NCI-H146 (cell line): ENCODE results near the gene FRMPD2.
A peak's percentile ranks its signal among the peaks of the same experiment; 100 is the strongest.
"Not testable (repeated sequence)": the region's sequence is repeated elsewhere in the genome, so short reads cannot be mapped to it uniquely, and the experiment has no call there.

Source experiments
- DNase-seq: peaks from one replicate; lab custom pipeline; 2025; lab: John Stamatoyannopoulos, UW

Gene FRMPD2

DNA sequence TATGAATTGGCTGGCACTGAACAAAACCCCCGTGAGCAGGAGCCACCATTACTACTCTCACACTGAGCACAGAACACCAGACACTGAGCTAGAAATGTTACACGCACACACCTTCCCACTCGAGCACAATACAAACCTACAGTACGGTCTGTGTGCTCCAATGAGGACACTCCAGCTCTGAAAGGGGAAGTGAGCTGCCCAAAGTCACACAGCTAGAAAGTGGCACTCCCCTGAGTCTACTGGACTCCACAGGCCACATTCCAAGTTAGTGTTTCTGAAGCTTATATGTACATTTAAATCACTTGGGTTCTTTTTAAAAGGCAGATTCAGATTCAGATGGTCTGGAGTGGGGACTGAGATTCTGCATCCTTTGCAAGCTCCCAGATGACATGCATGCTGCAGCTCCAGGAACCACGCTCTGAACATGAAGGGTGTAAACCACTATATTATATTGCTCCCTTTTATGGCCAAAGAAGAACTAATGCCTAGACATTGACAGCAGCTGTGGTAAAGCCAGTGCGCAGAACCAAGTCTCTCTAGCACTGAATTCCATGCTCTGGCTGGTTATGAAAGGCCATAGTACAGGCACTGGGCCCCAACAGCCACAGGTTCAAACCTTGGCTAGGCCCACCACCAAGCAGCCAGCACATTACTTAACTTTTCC, 77.1 kb downstream of the FRMPD2 start:
- DNase-seq: no peak

GRCh38 chr10:48195803-48196202, 78.7 kb downstream of the FRMPD2 start:
- no peak for DNase-seq

- DNase-seq: peak; percentile 10
Observed at GRCh38 chr10:48194830-48195229, 79.7 kb downstream of the FRMPD2 start.

GRCh38 chr10:48193556-48193955, 80.9 kb downstream of the FRMPD2 start:
- DNase-seq: no peak

DNA sequence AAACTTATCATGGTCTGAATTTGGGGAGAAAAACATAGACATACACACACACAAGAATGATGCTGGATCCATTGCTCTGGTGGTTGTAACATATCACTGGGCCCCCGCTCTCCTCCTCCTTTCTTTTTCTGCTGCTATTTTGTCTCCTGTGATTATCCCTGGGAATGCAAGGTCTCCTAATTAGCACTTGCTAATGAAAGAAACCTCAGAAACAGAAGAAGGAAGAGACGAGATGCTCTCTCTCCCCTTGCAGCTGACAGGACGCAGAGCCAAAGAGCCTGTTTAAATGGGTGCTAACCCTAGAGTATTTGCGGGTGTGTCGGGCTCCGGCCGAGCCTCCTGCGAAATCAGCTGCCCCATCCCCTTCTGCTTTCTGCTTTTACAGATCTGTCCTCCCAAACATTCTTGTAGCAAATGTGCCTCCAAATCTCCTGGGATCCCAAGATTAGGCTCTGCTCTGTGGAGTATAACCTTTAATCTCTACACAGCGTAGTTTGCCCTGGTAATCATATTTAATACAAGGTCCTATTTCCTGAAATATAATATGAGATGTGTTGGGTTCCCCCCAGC, 81.5 kb downstream of the FRMPD2 start:
- no peak for DNase-seq

DNA sequence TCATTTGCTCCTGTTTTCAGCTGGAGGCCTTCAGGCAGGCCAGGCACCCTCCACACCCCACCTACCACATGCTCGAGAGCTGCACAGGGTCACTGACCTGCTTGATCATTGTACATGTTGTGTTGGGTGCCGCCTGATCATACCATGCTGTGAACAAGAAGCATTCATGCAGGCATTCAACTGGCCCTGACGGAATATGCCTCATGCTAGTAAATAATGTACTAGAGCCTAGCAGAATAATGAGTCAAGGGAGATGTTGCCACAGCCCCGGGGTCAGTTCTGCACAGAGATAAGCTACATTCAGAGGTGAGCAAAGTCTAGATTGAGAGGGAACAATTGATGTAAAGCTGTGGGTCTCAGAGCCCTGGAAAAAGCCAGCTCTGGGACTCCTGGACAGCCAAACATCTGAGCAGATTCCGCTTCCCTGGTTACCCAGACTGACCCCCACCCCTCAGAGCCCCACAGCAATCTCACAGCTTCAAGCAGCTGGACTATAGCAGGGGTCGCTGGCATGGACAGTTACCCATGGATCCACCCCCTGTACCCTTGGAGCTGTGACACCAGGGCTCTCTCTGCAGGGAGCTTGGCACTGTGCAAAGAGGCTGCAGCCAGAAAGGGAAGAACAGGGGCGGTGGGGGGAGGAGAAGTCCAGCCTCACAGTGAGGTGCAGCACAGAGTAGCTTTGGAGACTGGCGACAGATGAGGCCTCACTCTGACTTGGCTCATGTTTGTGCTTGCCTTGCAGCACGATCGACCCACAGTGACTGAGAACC, 86.6 kb downstream of the FRMPD2 start:
- no peak for DNase-seq

DNA sequence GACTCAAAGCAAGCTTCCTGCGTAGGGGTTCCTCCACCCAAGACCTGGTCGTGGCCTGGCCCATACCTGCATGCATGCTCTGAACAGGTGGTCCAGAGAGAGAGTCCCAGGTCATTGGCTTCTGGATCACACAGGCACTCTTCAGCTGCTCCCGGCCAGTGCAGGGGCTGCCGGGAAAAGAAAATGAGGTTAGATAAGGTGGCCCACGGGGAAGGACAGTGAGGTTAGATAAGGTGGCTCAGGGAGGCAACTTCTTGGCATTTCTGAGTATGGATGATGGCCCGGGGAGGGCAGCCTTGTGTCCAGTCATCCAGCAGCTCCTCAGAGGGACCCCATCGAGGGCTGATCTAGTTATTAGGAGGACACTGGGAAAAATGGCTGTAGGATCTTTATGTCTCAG, 87.4 kb downstream of the FRMPD2 start:
- DNase-seq: no peak

- DNase-seq: not testable (repeated sequence)
Observed at GRCh38 chr10:48186264-48186804, 88.2 kb downstream of the FRMPD2 start.

DNA sequence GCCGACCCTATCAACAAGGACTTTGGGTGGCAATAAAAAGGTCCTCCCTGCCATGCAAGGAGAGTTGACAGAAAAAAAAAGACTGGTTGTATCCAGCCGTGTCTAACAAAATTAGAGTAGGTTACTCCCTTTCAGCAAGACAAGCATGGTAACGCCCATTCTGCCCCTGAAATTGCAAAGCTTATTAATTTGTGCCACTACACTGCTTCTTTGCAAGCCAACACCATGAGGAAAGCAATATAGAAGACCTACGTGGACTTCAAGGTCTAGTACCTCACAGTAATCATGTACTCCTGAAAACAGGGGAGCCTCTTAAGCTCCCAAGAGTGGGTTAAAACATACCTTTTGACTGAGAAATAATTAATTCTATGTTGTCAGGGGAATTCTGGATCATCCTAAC, 90.3 kb downstream of the FRMPD2 start:
- DNase-seq: no peak

DNA sequence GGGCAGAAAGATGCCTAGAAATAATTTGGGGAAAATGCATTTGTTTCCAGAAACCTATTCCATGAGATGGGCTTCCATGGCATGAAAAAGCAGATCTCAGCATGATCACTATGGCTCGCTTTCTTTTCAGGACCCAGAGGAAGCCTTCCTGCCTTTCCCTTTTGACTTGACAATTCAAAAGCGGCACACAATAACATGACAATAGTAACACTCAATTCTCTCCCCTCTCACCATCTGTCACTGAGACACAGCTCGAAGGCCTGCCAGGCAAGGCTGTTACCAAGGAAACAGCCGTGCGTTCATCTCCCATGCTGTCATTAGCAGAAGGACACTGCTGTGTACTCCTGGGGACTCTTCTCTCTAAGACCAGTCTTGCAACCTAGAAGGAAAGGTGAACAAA, 101.8 kb downstream of the FRMPD2 start:
- not testable (repeated sequence) for DNase-seq

- DNase-seq: not testable (repeated sequence)
Observed at GRCh38 chr10:48160670-48161069, 113.8 kb downstream of the FRMPD2 start.

GRCh38 chr10:48160163-48160562, 114.3 kb downstream of the FRMPD2 start:
- DNase-seq: not testable (repeated sequence)

DNA sequence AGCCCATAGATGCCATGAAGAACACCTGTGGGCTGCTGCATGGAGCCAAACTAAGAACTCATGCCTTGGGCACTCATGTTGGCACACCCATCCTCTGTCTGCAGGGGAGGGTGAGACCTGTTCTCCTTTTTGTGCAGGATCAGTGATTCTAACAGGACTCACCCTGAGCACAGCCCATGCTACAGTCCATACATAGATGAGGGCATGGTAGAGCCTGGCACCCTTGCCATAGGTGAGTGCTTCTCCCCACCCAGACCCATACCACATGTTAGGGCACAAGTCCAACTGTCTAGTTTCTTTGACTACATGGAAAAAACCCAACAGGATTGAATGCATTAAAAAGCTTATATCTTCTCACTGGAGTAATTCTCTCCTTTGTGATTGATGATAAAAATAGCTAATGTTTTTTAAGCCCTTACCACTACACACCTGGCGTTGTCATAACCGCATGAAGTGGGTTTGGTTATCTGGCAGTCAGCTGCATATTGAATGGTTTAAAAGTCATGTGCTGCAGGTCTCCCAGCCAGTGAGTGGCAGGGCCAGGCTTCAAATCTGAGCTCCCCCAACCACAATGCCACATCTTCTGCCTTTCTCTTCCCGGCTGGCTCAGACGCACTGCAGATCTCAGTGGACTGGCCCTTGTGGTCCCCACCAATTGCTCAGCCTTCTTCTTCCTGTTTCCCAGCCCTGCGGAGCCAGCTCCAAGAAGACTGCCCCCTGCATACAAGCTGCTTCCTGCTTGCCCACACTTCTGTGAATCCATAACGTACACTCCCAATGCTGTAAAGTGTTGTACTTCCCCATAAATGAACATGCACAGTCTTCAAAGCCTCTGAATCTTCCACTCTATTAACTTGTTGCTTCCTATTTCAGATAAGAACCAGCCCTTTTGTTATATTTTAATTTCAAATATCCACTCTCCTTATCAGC, 120.0 kb downstream of the FRMPD2 start:
- DNase-seq: not testable (repeated sequence)

DNA sequence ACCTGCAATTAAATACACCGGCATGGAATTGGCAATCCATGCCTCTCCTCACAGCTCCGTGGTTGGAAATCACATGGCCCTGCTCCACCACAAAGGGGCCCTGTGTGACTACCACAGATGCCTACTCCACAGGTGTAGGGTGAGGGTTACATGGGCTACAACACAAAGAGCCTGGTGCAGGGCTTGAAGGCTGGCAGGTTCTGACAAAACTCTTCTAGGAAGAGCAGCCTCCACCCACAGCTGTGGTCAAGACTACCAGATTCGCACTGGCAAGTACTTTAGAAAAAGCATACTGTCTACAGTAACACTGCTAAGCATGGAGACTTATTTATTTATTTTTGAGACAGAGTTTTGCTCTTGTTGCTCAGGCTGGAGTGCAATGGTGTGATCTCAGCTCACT, 126.9 kb downstream of the FRMPD2 start:
- DNase-seq: not testable (repeated sequence)

DNA sequence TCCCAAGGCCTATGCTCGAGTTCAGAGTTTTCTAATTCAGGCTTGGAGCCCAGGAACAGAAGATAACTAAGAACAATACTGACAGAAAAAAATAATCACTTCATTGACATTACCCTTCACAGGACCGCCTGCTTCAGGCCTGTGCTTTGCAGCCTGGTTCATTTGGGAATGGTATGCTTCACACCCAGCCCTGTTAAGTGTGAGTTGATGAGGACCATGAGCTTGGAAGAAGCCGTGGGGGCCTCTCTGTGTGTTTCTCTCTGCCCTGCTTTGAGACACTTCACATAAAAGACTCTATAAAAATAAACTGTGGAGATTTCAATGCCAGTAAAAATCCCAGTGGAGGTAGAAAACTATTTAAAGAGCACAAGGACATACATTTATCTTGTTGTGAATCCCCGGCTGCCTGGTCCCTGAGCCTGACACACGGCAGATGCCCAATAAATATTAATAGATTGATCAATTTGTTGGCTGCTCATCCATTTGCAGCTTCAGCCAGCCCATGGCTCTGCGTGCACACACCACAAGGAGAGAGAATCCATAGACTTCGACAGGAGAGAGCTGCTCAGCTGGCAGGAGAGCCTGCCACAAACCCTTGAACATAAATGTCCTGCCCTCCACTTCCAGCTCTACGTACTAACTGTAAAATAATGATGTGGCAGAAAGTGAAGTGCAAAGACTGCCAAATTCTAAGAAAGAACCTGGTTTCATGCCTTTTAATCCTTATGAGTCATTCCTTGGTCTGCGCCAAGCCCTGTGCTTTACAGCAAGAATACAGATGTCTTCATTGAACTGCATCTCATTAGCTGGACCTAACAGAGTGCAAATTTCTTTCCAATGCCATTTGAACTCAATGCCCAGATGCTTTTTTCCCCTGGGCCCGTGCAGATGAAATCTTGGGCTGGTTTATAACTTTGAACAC, 130.5 kb downstream of the FRMPD2 start:
- not testable (repeated sequence) for DNase-seq

DNA sequence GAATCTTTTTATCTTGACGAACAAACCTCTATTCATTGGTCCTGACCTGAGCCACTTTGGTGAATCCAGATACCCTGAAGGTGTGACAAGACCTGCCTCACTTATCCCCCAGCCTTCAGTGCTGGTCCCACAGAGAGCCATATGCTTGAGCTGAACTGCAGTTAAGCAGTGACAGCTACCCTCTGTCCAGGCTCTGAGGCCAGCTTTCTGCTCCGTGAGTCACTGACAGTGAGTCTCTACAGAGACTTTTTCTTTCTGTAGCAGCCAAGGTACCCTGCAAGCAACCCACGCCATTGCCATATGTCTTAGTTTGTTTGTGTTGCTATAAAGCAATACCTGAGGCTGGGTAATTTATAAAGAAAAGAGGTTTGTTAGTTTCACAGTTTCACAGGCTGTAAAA, 133.5 kb downstream of the FRMPD2 start:
- DNase-seq: not testable (repeated sequence)

- not testable (repeated sequence) for DNase-seq
Observed at GRCh38 chr10:48139953-48140850, 134.3 kb downstream of the FRMPD2 start.

DNA sequence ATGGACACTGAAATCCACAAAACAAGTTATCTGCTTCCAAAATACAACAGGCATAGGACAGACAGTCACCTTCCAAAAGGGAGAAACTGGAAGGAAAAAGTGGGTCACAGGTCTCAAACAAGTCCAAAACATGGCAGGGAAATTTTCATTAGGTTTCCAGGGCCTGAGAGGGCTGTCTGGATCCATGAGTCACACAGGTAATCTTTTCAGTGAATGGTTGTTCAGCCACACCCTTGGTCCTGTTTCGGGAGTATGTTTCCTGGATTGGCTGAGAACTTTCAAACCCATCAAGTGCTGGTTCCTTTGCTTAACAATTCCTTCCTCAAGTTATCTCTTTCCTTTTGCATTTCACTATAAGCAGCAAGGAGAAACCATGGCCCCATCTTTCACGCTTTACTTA, 145.5 kb downstream of the FRMPD2 start:
- not testable (repeated sequence) for DNase-seq

- not testable (repeated sequence) for DNase-seq
Observed at GRCh38 chr10:48126251-48126650, 148.2 kb downstream of the FRMPD2 start.

- DNase-seq: not testable (repeated sequence)
Observed at GRCh38 chr10:48125631-48126030, 148.9 kb downstream of the FRMPD2 start.
